PFSK-1 (cell line): Measurements from ENCODE around the gene AVPR1B.

Experiments used
- FOXP2 ChIP-seq: optimal IDR thresholded peaks from 2 replicates; pipeline ENCODE3; 2011; ENCODE audit warnings: borderline replicate concordance, control low read depth, inconsistent platforms; ENCODE audit not compliant: insufficient read depth; ENCODE audit errors: extremely low read length, extremely low read depth
- POLR2AphosphoS5 ChIP-seq: IDR thresholded peaks from 2 replicates; pipeline ENCODE4 v1.6.1; 2012; ENCODE audit warnings: low read depth, mild to moderate bottlenecking, control low read depth, low read length, moderate library complexity
- SIN3A ChIP-seq: IDR thresholded peaks from 2 replicates; pipeline ENCODE4 v1.6.1; 2012; ENCODE audit warnings: mild to moderate bottlenecking, low read length, moderate library complexity, borderline replicate concordance; ENCODE audit not compliant: insufficient read depth
- TAF1 ChIP-seq: IDR thresholded peaks from 2 replicates; pipeline ENCODE4 v1.6.1; 2012; ENCODE audit warnings: low read length, control low read depth, borderline replicate concordance; ENCODE audit not compliant: insufficient read depth
- TF ChIP-seq, protein P1 (sequence below), 2 experiments: IDR thresholded peaks; 2 replicates each; pipeline versions ENCODE4 v1.6.1 to v1.8.0; 2011 to 2012; ENCODE audit warnings: low read depth in 2 of 2, low read length in 2 of 2, control low read depth in 1 of 2, inconsistent platforms in 1 of 2, mild to moderate bottlenecking in 1 of 2, moderate library complexity in 1 of 2; ENCODE audit not compliant: insufficient read depth in 1 of 2

- TF ChIP-seq POLR2AphosphoS5 = no peak
- TF ChIP-seq SIN3A = no peak
- TF ChIP-seq TAF1 = no peak
- TF ChIP-seq, protein P1, sequence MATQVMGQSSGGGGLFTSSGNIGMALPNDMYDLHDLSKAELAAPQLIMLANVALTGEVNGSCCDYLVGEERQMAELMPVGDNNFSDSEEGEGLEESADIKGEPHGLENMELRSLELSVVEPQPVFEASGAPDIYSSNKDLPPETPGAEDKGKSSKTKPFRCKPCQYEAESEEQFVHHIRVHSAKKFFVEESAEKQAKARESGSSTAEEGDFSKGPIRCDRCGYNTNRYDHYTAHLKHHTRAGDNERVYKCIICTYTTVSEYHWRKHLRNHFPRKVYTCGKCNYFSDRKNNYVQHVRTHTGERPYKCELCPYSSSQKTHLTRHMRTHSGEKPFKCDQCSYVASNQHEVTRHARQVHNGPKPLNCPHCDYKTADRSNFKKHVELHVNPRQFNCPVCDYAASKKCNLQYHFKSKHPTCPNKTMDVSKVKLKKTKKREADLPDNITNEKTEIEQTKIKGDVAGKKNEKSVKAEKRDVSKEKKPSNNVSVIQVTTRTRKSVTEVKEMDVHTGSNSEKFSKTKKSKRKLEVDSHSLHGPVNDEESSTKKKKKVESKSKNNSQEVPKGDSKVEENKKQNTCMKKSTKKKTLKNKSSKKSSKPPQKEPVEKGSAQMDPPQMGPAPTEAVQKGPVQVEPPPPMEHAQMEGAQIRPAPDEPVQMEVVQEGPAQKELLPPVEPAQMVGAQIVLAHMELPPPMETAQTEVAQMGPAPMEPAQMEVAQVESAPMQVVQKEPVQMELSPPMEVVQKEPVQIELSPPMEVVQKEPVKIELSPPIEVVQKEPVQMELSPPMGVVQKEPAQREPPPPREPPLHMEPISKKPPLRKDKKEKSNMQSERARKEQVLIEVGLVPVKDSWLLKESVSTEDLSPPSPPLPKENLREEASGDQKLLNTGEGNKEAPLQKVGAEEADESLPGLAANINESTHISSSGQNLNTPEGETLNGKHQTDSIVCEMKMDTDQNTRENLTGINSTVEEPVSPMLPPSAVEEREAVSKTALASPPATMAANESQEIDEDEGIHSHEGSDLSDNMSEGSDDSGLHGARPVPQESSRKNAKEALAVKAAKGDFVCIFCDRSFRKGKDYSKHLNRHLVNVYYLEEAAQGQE (IDR thresholded peaks at IDR 0.05; ENCODE audit: insufficient read depth in 1 of 2, low read depth in 2 of 2, low read length in 2 of 2) = no peak
- no peak for TF ChIP-seq FOXP2
Measured at GRCh38 chr1:206135248-206135647, 18.1 kb upstream of the AVPR1B start.
